ENCODE results near the gene TIPRL. TPM values are rescaled to one million over a fixed set of nuclear protein-coding genes. Genes with fewer than 3 reads are reported as not detected.
A peak's percentile ranks its signal among the peaks of the same experiment; 100 is the strongest.

The TIPRL gene
- total and polyA plus RNA-seq, 9 of the 15 experiments (the other 6 are each of a cell fraction or from before 2014, with no cell fraction given): 41.4 to 90.2 (median 69.9) TPM

DNA sequence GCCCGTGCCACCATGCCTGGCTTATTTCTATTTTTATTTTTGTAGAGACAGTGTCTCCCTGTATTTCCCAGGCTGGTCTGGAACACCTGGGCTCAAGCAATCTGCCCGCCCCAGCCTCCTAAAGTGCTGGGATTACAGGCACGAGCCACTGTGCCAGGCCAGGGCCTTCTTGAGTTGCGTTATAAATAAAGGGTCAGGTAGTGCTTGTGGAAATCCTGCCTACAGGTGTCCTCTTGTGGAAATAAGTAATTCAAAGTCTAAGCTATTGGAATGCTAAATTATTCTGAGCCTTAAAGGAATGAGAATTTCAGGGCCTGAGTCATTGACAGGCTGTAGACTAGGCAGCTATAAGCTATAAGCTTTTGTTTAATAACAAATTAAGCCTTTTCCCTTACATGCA is 38.9 kb downstream of the TIPRL start:
- no TSS peak for BruUV-seq (replicated peaks)
- DNase-seq (ENCODE audit: extremely low read depth in 1 of 4, low spot score in 3 of 4) (no peak), FAIRE-seq (no peak), ATAC-seq (no peak)
- Histone ChIP-seq H3K36me3 (ENCODE audit: control insufficient read depth, insufficient read depth, low read length) (peaks cover 11% of the 10 kb centered on the region; the same call in 2 of the 3 replicates), H3K9me3 (replicated peaks; ENCODE audit: control insufficient read depth, insufficient read depth, low read depth, low read length) (no peaks in the 10 kb centered on the region), H3K79me2 (ENCODE audit: control insufficient read depth, insufficient read depth, low read length) (peaks cover 18% of the 10 kb centered on the region), H3K4me3 (no peak overlapping the region), H3K9ac (ENCODE audit: insufficient read depth in 1 of 2, low read depth in 2 of 2, low read length in 2 of 2) (no peak overlapping the region), H3K27me3 (ENCODE audit: control insufficient read depth in 2 of 2, insufficient read depth in 2 of 2, low read length in 2 of 2) (no peaks in the 10 kb centered on the region), H3K9me1 (ENCODE audit: control insufficient read depth, insufficient read depth, low read length) (no peaks in the 10 kb centered on the region), H3K4me2 (ENCODE audit: insufficient read depth, low read length) (no peak overlapping the region), H2AFZ (ENCODE audit: low read depth, low read length) (no peak overlapping the region), H4K20me1 (replicated peaks; ENCODE audit: control insufficient read depth, insufficient read depth, low read length) (no peaks in the 10 kb centered on the region), H3K4me1 (replicated peaks in 1 of 2; ENCODE audit: control insufficient read depth in 2 of 2, insufficient read depth in 2 of 2, low read length in 2 of 2) (peaks cover 5 to 26% of the 10 kb centered on the region in 2 experiments; a peak in 3 of 5 replicates), H3K27ac (ENCODE audit: extremely low read depth, low read depth, low read length) (no peak overlapping the region)
- ChIA-PET CTCF (ENCODE audit: low intra/inter-chr PET ratio) (no interaction called here), POLR2A (interaction anchor here (0.7 to 2.2 kb wide), 8 partner anchors 8 to 53 kb away, joined by 3 to 13 read pairs (median 5); partner anchors contain the start of gene SFT2D2)
- TF ChIP-seq ZNF707 (CRISPR knock-in tag; conservative IDR thresholded peaks at IDR 0.05) (no peak), MYNN (IDR thresholded peaks at IDR 0.05) (no peak), MYNN (CRISPR knock-in tag; IDR thresholded peaks at IDR 0.05) (no peak), TAF9B (IDR thresholded peaks at IDR 0.05; ENCODE audit: partially characterized antibody) (no peak)
- in situ Hi-C loops (cut with MboI): no loop called here
- WGBS (ENCODE audit: insufficient coverage, low coverage, missing lambda C conversion rate): 94% methylated on average over 4 of the region's 4 CpGs
- intact Hi-C loops (cut with micrococcal nuclease): no loop called here

DNA sequence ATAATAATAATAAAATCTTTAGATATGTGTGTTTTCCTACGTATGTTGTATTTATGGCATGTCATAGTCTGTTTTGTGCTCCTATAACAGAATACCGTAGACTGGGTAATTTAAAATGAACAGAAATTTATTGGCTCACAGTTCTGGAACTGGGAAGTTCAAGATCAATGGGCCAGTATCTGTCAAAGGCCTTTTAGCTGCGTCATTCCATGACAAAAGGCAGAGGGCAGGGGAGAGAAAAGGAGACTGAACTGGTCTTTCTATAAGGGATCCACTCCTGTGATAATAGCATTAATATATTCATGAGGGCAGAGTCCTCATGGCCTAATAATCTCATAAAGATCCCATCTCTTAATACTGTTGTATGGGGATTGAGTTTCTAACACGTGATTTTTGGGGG is 39.9 kb downstream of the TIPRL start:
- POLR2A ChIA-PET: interaction anchor here (0.8 to 2.2 kb wide), 5 partner anchors 9 to 456 kb away, joined by 3 to 13 read pairs (median 3); no protein-coding TSS in a partner anchor
- DNase-seq (ENCODE audit: extremely low read depth in 1 of 4, low spot score in 3 of 4): peak in 2 of 4 experiments; percentile 40 to 57
- ATAC-seq: peak; percentile 62
- H4K20me1 ChIP-seq (replicated peaks; ENCODE audit: control insufficient read depth, insufficient read depth, low read length): no peaks in the 10 kb centered on the region
- H3K4me2 ChIP-seq (ENCODE audit: insufficient read depth, low read length): peak overlapping the region; percentile 86
- H3K4me3 ChIP-seq: peak overlapping the region; percentile 33; the same call in 1 of the 2 replicates
- peak overlapping the region in 1 of 2 experiments; percentile 57; a peak in 2 of 4 replicates for H3K9ac ChIP-seq (ENCODE audit: insufficient read depth in 1 of 2, low read depth in 2 of 2, low read length in 2 of 2)
- FAIRE-seq: peak; percentile 67
- peaks cover 5 to 26% of the 10 kb centered on the region in 2 experiments; a peak in 3 of 5 replicates for H3K4me1 ChIP-seq (replicated peaks in 1 of 2; ENCODE audit: control insufficient read depth in 2 of 2, insufficient read depth in 2 of 2, low read length in 2 of 2)
- H3K79me2 ChIP-seq (ENCODE audit: control insufficient read depth, insufficient read depth, low read length): peaks cover 18% of the 10 kb centered on the region
- H3K27ac ChIP-seq (ENCODE audit: extremely low read depth, low read depth, low read length): peak overlapping the region; percentile 65
- H3K36me3 ChIP-seq (ENCODE audit: control insufficient read depth, insufficient read depth, low read length): 0 out of 3 replicates have a peak, but pooled peaks cover 6% of the 10 kb centered on the region
- 35% methylated on average over 4 of the region's 4 CpGs for whole genome bisulfite sequencing (ENCODE audit: insufficient coverage, low coverage, missing lambda C conversion rate)
- CTCF ChIA-PET (ENCODE audit: low intra/inter-chr PET ratio): no interaction called here
- BruUV-seq (replicated peaks): no TSS peak
- H3K9me3 ChIP-seq (replicated peaks; ENCODE audit: control insufficient read depth, insufficient read depth, low read depth, low read length): no peaks in the 10 kb centered on the region
- no peaks in the 10 kb centered on the region for H3K27me3 ChIP-seq (ENCODE audit: control insufficient read depth in 2 of 2, insufficient read depth in 2 of 2, low read length in 2 of 2)
- no peaks in the 10 kb centered on the region for H3K9me1 ChIP-seq (ENCODE audit: control insufficient read depth, insufficient read depth, low read length)
- intact Hi-C loops (cut with micrococcal nuclease) (no loop called here), in situ Hi-C loops (cut with MboI) (no loop called here)
- H2AFZ ChIP-seq (ENCODE audit: low read depth, low read length): peak overlapping the region; percentile 96
- TF ChIP-seq HDAC1 (IDR thresholded peaks at IDR 0.05): no peak
- no peak for TF ChIP-seq ZNF586 (CRISPR knock-in tag; conservative IDR thresholded peaks at IDR 0.05)
- TF ChIP-seq SAFB2 (IDR thresholded peaks at IDR 0.05; ENCODE audit: borderline replicate concordance, low read depth, low read length, severe bottlenecking): no peak
- TF ChIP-seq, protein P1, sequence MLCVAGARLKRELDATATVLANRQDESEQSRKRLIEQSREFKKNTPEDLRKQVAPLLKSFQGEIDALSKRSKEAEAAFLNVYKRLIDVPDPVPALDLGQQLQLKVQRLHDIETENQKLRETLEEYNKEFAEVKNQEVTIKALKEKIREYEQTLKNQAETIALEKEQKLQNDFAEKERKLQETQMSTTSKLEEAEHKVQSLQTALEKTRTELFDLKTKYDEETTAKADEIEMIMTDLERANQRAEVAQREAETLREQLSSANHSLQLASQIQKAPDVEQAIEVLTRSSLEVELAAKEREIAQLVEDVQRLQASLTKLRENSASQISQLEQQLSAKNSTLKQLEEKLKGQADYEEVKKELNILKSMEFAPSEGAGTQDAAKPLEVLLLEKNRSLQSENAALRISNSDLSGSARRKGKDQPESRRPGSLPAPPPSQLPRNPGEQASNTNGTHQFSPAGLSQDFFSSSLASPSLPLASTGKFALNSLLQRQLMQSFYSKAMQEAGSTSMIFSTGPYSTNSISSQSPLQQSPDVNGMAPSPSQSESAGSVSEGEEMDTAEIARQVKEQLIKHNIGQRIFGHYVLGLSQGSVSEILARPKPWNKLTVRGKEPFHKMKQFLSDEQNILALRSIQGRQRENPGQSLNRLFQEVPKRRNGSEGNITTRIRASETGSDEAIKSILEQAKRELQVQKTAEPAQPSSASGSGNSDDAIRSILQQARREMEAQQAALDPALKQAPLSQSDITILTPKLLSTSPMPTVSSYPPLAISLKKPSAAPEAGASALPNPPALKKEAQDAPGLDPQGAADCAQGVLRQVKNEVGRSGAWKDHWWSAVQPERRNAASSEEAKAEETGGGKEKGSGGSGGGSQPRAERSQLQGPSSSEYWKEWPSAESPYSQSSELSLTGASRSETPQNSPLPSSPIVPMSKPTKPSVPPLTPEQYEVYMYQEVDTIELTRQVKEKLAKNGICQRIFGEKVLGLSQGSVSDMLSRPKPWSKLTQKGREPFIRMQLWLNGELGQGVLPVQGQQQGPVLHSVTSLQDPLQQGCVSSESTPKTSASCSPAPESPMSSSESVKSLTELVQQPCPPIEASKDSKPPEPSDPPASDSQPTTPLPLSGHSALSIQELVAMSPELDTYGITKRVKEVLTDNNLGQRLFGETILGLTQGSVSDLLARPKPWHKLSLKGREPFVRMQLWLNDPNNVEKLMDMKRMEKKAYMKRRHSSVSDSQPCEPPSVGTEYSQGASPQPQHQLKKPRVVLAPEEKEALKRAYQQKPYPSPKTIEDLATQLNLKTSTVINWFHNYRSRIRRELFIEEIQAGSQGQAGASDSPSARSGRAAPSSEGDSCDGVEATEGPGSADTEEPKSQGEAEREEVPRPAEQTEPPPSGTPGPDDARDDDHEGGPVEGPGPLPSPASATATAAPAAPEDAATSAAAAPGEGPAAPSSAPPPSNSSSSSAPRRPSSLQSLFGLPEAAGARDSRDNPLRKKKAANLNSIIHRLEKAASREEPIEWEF (CRISPR knock-in tag; IDR thresholded peaks at IDR 0.05): peak; percentile 68
- TF ChIP-seq SMARCC2 (IDR thresholded peaks at IDR 0.05; ENCODE audit: low read depth): 0 out of 2 replicates have a peak, but pooled peaks have one; percentile 31
- TF ChIP-seq DPF2 (IDR thresholded peaks at IDR 0.05): peak; percentile 27; the same call in 1 of the 2 replicates
